WERI-Rb-1 (cell line): ENCODE measurements around the gene INS.

ENCODE experiments used
- DNase-seq: peaks from one replicate; pipeline ENCODE4 v3.0.0-alpha.2; 2020
- H3K27ac ChIP-seq: fragments of 250-450 bp; sonication (Bioruptor Pico); 2 replicates; pipeline ENCODE4 v1.5.1; 2020; ENCODE audit warnings: mild to moderate bottlenecking, moderate library complexity
- H3K27me3 ChIP-seq: fragments of 250-450 bp; sonication (Bioruptor Pico); 2 replicates; pipeline ENCODE4 v1.5.1; 2021; ENCODE audit warnings: mild to moderate bottlenecking, low read depth, moderate library complexity; ENCODE audit not compliant: insufficient read depth, severe bottlenecking
- H3K36me3 ChIP-seq: fragments of 250-450 bp; sonication (Bioruptor Pico); 2 replicates; pipeline ENCODE4 v1.5.1; 2020; ENCODE audit warnings: mild to moderate bottlenecking, moderate library complexity
- H3K4me3 ChIP-seq: 2 replicates; pipeline ENCODE4 v1.5.1; 2011; ENCODE audit warnings: low read depth, mild to moderate bottlenecking, control low read depth, low read length
- H3K9me3 ChIP-seq: fragments of 250-450 bp; sonication (Bioruptor Pico); 2 replicates; pipeline ENCODE4 v1.5.1; 2021; ENCODE audit warnings: mild to moderate bottlenecking, moderate library complexity; ENCODE audit not compliant: severe bottlenecking
- TF ChIP-seq, protein P1 (sequence below): IDR thresholded peaks from 2 replicates; pipeline ENCODE4 v1.5.1; 2011; ENCODE audit warnings: low read depth, mild to moderate bottlenecking, control low read depth, inconsistent platforms, low read length

Gene INS

DNA sequence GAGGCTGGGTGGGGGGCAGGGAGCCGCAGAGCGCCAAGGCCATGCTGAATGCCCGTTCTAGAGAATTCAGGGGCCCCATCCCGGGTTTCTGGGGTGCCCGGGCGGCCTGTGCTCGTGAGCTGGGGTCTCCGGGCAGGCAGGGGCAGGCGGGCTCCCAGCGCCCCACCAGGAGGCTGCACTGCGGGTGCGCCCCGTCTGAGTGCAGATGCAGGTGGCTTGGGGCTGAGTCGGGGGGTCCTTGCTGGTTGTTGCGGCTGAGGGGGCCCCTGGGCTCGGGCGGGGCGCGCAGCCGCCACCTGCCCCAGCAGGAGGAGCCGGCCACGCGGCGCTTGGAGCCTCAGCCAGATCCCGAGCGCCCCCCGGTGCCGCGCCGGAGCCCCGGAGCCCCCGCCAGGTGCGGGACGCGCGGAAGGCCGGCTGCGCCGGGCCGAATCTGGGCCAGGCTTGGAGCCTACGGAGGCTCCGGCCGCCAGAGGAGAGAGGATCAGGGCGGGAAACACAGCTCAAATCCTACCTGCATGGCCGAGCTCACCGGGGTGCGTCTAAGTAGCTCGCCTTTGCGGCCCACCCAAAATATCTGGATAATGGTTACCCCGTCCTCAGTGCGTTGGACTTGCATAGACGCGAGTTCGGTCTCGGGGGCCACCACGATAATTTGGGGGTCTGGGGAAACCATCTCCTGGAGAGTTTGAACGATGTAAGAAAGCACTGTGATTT, 21.2 kb downstream of the INS start:
- DNase-seq, result no peak
- Histone ChIP-seq H3K27me3 (peaks cover 87% of the 10 kb centered on the region), H3K36me3 (no peaks in the 10 kb centered on the region), H3K9me3 (no peaks in the 10 kb centered on the region), H3K4me3 (no peak overlapping the region), H3K27ac (no peak overlapping the region)
- TF ChIP-seq, protein P1, sequence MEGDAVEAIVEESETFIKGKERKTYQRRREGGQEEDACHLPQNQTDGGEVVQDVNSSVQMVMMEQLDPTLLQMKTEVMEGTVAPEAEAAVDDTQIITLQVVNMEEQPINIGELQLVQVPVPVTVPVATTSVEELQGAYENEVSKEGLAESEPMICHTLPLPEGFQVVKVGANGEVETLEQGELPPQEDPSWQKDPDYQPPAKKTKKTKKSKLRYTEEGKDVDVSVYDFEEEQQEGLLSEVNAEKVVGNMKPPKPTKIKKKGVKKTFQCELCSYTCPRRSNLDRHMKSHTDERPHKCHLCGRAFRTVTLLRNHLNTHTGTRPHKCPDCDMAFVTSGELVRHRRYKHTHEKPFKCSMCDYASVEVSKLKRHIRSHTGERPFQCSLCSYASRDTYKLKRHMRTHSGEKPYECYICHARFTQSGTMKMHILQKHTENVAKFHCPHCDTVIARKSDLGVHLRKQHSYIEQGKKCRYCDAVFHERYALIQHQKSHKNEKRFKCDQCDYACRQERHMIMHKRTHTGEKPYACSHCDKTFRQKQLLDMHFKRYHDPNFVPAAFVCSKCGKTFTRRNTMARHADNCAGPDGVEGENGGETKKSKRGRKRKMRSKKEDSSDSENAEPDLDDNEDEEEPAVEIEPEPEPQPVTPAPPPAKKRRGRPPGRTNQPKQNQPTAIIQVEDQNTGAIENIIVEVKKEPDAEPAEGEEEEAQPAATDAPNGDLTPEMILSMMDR, result no peak

DNA sequence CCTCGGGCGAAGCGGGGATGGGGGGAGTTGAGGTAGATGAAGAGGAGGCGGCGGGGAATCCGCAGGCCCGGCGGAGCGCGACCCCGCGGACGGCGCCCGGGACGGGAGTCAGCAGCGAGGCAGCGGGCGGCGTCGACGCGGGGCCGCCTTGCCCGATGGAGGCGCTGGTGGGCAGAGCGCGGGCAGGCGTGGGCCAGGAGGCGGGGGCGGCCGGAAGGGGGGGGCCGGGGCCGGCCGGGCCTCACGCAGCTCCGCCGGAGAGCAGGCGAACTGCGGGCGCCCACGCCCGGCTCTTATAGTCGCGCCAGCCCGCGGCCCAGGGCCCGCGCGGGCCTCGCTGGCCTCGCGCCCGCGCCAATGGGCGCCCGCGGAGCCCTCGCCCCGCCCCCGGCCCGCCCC, 21.9 kb downstream of the INS start, which contains the start of gene IGF2:
Gene IGF2 (minus strand): TSS at position 267 of the 399 bp plus-strand sequence. CDS start 3,866 bp downstream, outside the sequence.
- H3K27me3 ChIP-seq, result peaks cover 87% of the 10 kb centered on the region
- H3K36me3 ChIP-seq, result no peaks in the 10 kb centered on the region
- no peak within 1 kb of the TSS for H3K27ac ChIP-seq
- DNase-seq, result no peak
- H3K9me3 ChIP-seq, result no peaks in the 10 kb centered on the region
- TF ChIP-seq, protein P1, result no peak
- no peak within 1 kb of the TSS for H3K4me3 ChIP-seq

DNA sequence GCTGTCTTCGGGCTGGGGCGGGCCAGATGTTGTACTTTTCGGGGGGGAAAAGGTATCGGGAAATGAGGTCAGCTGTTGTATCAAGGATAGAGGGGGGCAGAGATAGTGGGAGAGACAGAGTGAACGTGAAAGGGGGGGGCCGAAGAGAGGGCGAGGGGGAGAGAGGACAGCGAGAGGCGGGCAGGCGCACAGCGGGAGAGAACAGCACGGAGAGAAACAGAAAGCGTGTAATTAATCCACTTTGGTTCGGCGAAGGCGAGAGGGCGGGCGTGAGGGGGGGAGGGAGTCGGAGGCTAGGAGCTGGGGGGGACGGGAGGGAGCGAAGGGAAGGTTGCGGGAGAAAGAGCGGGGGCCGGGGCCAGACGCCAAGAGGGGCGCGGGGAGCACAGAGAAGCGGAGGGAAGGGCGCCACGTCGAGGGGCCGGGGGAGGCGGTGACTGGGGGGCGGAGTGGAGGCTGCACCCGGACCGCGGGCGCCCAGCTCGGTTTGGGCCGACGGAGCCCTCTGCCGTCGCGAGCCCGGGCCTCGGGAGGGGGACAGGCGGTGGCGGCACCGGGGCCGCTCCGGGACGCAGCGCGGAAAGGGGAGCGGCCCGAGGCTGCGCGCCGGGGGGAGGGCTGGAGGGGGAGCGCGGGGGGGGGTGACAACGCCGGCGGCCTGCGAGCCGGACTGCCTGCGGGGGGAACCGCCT, 22.4 kb downstream of the INS start:
- H3K36me3 ChIP-seq, result no peaks in the 10 kb centered on the region
- no peak overlapping the region for H3K4me3 ChIP-seq
- peaks cover 87% of the 10 kb centered on the region for H3K27me3 ChIP-seq
- TF ChIP-seq, protein P1, result no peak
- no peak overlapping the region for H3K27ac ChIP-seq
- no peak for DNase-seq
- H3K9me3 ChIP-seq, result no peaks in the 10 kb centered on the region

DNA sequence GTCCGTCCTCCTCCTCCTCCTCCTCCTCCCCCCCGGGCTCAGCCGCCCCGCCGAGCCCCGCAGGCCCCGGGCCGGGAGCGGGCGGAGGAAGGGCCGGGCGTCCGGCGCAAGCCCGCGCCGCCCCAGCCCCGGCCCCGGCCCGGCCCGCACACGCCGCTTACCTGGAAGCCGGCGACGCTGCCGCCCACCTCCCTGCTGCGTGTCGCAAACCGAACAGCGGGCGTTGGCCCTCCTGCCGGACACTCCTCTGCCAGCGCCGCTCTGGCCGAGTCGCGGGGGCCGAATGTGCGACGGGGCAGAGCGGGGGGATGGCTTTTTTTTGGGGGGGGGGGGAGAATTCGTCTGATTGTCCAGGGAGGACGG, 23.0 kb downstream of the INS start:
- H3K27me3 ChIP-seq, result peaks cover 89% of the 10 kb centered on the region

DNA sequence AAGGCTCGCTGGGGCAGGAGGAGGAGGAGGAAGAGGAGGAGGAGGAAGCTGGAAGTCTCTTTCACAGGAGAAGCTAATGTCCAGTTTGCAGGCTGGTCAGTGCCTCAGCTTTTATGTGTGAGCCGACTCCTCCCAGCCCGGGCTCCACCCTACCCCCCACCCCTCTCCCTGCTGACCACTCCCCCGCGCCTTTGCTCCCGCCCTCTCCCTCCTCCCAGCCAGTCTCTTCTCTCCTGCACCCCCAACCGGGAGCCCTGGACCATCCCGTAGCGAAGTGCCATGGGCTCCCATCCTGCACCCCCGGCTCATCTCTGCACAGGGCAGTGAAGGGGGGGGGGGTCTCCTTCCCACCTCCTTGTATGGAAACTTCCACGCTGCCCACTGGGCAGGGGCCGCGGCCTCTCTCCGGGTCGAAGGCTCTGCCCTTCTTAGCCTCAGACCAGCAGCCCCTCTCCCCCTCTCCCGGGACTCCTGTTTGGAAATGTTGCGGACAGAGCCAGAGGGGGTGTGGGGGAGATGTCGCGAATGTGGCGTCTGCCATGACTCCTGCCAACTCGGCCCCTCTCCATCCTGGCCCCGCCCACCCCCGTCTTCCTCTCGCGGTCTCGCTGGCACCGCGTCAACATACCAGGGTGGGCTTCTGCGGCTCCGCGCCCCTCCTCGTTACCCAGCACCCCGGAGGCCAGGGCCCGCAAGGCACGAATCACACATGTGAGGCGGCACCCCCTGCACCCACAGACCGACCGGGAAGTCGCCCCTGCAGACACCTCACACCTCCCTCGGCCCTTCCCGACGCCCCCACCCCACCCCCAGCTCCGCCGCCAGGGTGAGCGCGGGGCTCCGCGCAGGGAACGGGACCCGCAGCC, 23.6 kb downstream of the INS start:
- Histone ChIP-seq H3K9me3 (no peaks in the 10 kb centered on the region), H3K4me3 (no peak overlapping the region; the same call in 1 of the 2 replicates), H3K36me3 (no peaks in the 10 kb centered on the region), H3K27ac (no peak overlapping the region), H3K27me3 (peaks cover 89% of the 10 kb centered on the region)
- DNase-seq, result peak; percentile 65
- TF ChIP-seq, protein P1, result no peak

More for the DNA sequence above, 23.0 kb downstream of the INS start:
- no peak for DNase-seq
- H3K36me3 ChIP-seq, result no peaks in the 10 kb centered on the region
- TF ChIP-seq, protein P1, result no peak
- no peak overlapping the region for H3K27ac ChIP-seq
- no peaks in the 10 kb centered on the region for H3K9me3 ChIP-seq
- no peak overlapping the region for H3K4me3 ChIP-seq
